Activated CD4-positive, alpha-beta T cell treated with anti-CD3 and anti-CD28 coated beads for 24 hours (primary cell): Measurements from ENCODE around the gene CCL13.

ENCODE experiments used
- DNase-seq, 2 donors: peaks; one replicate each; pipeline ENCODE4 v3.0.0-alpha.2; 2020; ENCODE audit warnings: low read depth in 2 of 2

The CCL13 gene

DNA sequence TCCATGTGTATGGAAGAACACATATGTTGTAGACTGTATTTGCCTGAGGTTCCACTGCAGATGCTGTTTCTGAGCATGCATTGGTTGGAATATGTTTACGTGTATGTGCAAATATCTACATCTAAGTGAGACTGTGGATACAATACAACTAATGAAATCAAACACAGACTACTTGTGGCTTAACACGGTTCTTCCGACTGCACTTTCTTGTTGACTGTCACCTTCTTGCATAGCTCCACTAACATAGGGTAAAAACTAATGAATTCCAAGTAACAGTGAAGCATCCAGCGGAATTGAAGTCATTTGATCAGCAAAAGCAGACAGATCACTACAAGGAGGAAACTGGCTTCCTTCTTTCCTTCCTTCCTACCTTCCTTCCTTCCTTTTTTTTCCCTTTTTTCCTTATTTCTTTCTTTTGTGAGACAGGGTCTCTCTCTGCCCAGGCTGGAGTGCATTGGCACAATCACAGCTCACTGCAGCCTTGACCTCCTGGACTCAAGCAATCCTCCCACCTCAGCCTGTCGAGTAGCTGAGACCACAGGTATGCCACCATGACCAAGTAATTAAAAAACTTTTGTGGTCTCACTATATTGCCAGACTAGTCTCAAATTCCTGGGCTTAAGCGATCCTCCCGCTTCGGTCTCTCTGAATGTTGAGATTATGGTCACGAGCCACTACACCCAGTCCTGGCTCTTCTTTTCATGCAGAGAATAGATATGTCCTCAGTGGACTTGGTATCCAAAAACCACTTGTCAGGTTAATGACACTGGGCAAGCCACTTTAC is 28.7 kb downstream of the CCL13 start:
- no peak for DNase-seq

DNA sequence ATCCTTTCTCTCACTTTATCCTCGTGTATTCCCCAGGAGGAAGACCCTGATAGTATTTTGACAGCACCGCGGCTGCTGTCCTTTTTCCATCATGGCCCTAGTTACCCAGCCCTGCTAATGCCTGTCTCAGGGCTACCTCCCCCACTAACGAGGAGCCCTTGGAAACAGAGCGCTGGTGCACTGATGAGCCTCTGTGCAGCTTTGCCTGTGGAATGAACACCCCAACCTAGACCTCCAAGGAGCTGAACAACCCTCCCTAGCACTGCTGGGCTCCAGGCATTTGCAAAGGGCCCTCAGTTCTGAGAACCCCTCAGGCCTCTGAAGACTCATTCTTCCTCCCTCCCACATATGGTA is 30.0 kb downstream of the CCL13 start:
- DNase-seq: no peak

- no peak for DNase-seq
Measured at GRCh38 chr17:34386697-34387550, 30.6 kb downstream of the CCL13 start.

- DNase-seq: no peak
Measured at GRCh38 chr17:34387566-34387965, 31.3 kb downstream of the CCL13 start.

DNA sequence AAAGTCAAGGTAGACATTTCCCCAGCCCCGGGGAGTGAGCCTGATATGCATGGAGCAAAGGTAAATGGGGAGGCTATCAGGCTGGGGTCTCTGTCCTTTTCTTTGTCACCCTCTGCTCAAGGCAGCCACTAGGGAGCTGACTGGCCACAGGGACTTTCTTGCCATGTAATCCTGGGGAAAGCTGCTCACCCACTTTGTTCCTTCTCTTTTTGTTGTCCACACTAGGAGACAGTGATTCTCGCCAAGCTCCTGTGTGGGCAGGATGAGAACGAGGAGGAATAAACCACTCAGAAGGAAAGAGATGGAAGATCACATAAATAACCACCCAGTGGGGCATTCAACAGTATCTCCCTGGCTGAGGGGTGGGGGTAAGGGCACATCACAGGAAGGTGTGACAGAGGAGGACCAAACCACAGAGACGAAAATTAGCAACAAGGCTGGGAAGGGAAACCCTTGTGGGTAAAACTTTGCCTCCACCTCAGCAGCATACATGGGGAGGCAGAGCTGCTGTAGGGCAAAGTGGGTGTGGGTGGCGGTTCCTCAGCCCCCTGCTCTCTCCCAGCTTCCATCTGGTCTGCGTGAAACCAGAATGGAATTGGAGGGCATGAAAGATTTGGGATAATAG is 33.0 kb downstream of the CCL13 start:
- DNase-seq: no peak

- DNase-seq: no peak
Measured at GRCh38 chr17:34390649-34391048, 34.4 kb downstream of the CCL13 start.

DNA sequence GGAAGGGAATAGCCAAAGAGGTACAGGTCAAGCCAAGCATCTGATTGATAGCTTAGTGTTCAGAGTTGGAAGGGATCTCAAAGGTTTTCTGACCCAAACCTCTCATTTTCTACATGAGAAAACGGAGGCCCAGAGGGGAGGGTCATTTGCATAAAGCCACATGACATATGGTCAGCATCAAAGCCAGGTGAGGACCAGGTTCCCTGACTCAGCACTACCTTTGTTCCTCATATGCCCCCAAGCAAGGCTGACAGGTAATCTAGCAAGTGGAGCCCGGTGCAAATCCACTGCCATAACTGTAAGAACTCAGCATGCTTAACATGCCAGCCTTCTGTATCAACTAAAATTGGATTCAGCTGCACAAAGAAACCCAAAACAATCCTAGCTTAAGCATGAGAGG is 35.0 kb downstream of the CCL13 start:
- DNase-seq: no peak

DNA sequence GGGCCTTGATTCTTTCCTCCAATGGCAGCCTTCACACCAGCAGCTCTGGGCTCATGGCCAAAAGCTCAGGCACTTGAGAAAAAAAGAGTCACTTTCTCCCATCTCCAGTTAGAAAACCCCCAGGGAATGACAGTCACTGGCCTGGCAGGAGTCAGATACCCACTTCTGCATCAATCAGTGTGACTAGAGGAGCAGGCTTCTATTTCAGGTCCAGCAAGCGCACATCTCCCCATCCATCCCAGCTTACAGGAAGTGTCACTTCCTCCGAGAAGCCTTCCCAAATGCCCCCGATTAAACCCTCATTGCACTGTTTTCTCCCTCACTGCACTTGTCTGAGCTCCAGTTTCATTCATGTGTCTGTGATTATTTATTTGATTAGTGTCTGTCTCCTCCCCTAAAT is 37.1 kb downstream of the CCL13 start:
- DNase-seq: no peak

- DNase-seq: no peak
Measured at GRCh38 chr17:34397265-34397664, 41.0 kb downstream of the CCL13 start.

- DNase-seq: no peak
Measured at GRCh38 chr17:34398990-34399389, 42.7 kb downstream of the CCL13 start.

DNA sequence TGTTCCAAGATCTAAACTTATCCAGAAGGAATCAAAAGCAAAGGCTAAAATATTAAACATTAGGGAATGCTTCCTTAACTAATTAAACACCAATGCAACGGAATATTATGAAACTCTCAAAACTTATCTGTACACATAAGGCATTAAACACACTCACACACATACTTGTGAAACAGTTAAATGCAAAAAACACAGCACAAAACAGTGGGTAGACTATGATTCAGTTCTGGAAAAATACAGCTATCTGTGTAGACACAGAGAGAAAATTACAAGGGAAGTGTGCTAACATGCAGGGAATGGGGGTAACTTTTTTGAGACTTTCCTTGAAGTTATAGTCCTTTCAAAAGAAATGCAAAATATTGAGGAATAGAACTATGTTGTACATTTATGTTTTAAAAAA is 43.4 kb downstream of the CCL13 start:
- no peak for DNase-seq

- DNase-seq: no peak
Measured at GRCh38 chr17:34400301-34400931, 44.1 kb downstream of the CCL13 start.

GRCh38 chr17:34401165-34401564 is 44.9 kb downstream of the CCL13 start:
- DNase-seq: no peak

DNA sequence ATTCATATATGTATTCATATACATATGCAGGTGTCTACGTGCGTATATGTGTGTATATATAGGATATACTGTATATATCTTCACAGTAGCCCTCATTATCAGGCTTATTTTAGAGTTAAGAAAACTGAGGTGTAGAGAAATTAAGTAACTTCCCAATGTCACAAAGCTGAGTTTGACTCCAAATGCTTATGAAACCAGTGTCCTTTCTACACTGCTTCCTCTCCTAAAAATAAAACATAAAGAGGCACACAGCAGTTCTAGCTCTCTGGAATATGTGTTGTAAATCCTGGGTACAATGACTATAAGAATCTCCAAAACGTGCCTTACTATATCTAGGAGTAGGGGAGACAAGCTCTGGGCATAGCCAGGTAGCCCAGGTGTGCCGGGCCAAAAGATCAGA is 46.7 kb downstream of the CCL13 start:
- no peak for DNase-seq

DNA sequence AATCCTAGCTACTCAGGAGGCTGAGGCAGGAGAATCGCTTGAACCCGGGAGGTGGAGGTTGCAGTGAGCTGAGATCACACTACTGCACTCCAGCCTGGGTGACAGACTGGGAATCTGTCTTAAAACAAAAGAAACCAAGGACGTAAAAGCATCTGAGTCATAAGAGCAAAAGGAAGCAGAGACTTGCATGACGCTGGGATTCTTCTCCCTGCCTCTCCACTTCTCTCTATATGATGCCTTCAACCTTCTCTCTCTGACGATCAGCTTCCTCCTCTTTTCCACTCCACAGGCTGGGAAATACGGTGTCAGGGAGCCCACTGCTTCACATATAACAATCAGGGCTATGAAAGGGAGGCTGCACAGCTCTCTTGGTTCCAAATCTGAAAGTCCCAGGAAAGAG is 49.9 kb downstream of the CCL13 start:
- no peak for DNase-seq
